HEK293T (cell line): ENCODE data around the gene ATP1B2.

ENCODE experiments used
- CTCF ChIA-PET: fragments of 350-600 bp; formaldehyde crosslinking; extraction: SDS; loops from one replicate; lab custom pipeline; 2021; ENCODE audit warnings: antibody characterized with exemption, inconsistent platforms; lab: Yijun Ruan, JAX
- POLR2A ChIA-PET: fragments of 350-600 bp; formaldehyde crosslinking; extraction: SDS; loops from one replicate; lab custom pipeline; 2020; ENCODE audit warnings: antibody characterized with exemption, inconsistent platforms; lab: Yijun Ruan, JAX
- DNase-seq: peaks from one replicate; pipeline ENCODE4 v3.0.0; 2012; ENCODE audit warnings: mixed read lengths; ENCODE audit errors: extremely low spot score
- ARNT ChIP-seq: fragments of 450-650 bp; IDR thresholded peaks from 2 replicates; pipeline ENCODE4 v1.6.1; 2017; ENCODE audit warnings: mild to moderate bottlenecking
- BHLHE40 ChIP-seq: fragments of 450-650 bp; IDR thresholded peaks from 2 replicates; pipeline ENCODE4 v1.6.1; 2016; ENCODE audit warnings: mild to moderate bottlenecking, moderate library complexity, borderline replicate concordance
- CTBP1 ChIP-seq: fragments of 450-650 bp; IDR thresholded peaks from 2 replicates; pipeline ENCODE4 v1.6.1; 2016; ENCODE audit warnings: borderline replicate concordance
- ELF4 ChIP-seq: fragments of 450-650 bp; IDR thresholded peaks from 2 replicates; pipeline ENCODE4 v1.6.1; 2017; ENCODE audit warnings: antibody characterized with exemption
- FOXA1 ChIP-seq: fragments of 450-650 bp; IDR thresholded peaks from 2 replicates; pipeline ENCODE4 v1.6.1; 2016; ENCODE audit warnings: mild to moderate bottlenecking
- FOXK2 ChIP-seq: fragments of 450-650 bp; IDR thresholded peaks from 2 replicates; pipeline ENCODE4 v1.6.1; 2016; ENCODE audit warnings: mild to moderate bottlenecking
- FOXM1 ChIP-seq: fragments of 450-650 bp; IDR thresholded peaks from 2 replicates; pipeline ENCODE4 v1.6.1; 2017; ENCODE audit warnings: mild to moderate bottlenecking, borderline replicate concordance
- HDGF ChIP-seq: fragments of 450-650 bp; IDR thresholded peaks from 2 replicates; pipeline ENCODE4 v1.6.1; 2017; ENCODE audit warnings: antibody characterized with exemption, borderline replicate concordance
- L3MBTL2 ChIP-seq: fragments of 450-650 bp; conservative IDR thresholded peaks from 2 replicates; pipeline ENCODE4 v1.6.1; 2016; ENCODE audit warnings: mild to moderate bottlenecking
- LEF1 ChIP-seq: fragments of 450-650 bp; IDR thresholded peaks from 2 replicates; pipeline ENCODE4 v1.6.1; 2017; ENCODE audit warnings: mild to moderate bottlenecking, borderline replicate concordance
- NFRKB ChIP-seq: fragments of 450-650 bp; IDR thresholded peaks from 2 replicates; pipeline ENCODE4 v1.6.1; 2016; ENCODE audit warnings: mild to moderate bottlenecking, moderate library complexity
- PKNOX1 ChIP-seq: fragments of 450-650 bp; IDR thresholded peaks from 2 replicates; pipeline ENCODE4 v1.6.1; 2016
- SP1 ChIP-seq: fragments of 450-650 bp; IDR thresholded peaks from 2 replicates; pipeline ENCODE4 v1.6.1; 2017
- SUZ12 ChIP-seq: fragments of 450-650 bp; IDR thresholded peaks from 2 replicates; pipeline ENCODE4 v1.6.1; 2016; ENCODE audit warnings: mild to moderate bottlenecking
- TARDBP ChIP-seq: fragments of 450-650 bp; IDR thresholded peaks from 2 replicates; pipeline ENCODE4 v1.6.1; 2016
- ZNF384 ChIP-seq: fragments of 450-650 bp; IDR thresholded peaks from 2 replicates; pipeline ENCODE4 v1.6.1; 2016

Gene ATP1B2

GRCh38 chr17:7650509-7651096 lies at the start of gene ATP1B2:
Gene ATP1B2, plus strand, starts transcription at chr17:7650926. Its CDS starts 593 bp downstream, at chr17:7651519.
- CTCF ChIA-PET: interaction anchor here (0.5 to 1.8 kb wide), 6 partner anchors 16 to 486 kb away, joined by 3 to 10 read pairs (median 6); partner anchors contain the start of gene WRAP53
- TF ChIP-seq LEF1 (no peak), NFRKB (no peak), SUZ12 (no peak)
- DNase-seq: peak; percentile 87
- POLR2A ChIA-PET: interaction anchor here (0.9 to 10.6 kb wide), 13 partner anchors 8 to 67 kb away, joined by 3 to 143 read pairs (median 5); partner anchors contain the start of genes MPDU1, SAT2, TP53 and WRAP53

- TF ChIP-seq FOXM1 (no peak), ELF4 (no peak), ARNT (no peak), TARDBP (no peak), SUZ12 (no peak), SP1 (no peak), ZNF384 (no peak), FOXA1 (no peak), FOXK2 (no peak), BHLHE40 (no peak), HDGF (no peak), NFRKB (no peak), CTBP1 (no peak), L3MBTL2 (no peak), LEF1 (no peak), PKNOX1 (no peak)
- ChIA-PET POLR2A (no interaction called here), CTCF (no interaction called here)
- no peak for DNase-seq
Measured at GRCh38 chr17:7606280-7606679, 44.4 kb upstream of the ATP1B2 start.

- CTCF ChIA-PET: no interaction called here
- no peak for DNase-seq
- POLR2A ChIA-PET: no interaction called here
Measured at GRCh38 chr17:7610641-7611040, 40.1 kb upstream of the ATP1B2 start.

GRCh38 chr17:7611635-7612293 lies 39.0 kb upstream of the ATP1B2 start:
- no peak for TF ChIP-seq CTBP1
- TF ChIP-seq LEF1: no peak
- TF ChIP-seq PKNOX1: no peak
- no peak for TF ChIP-seq NFRKB
- TF ChIP-seq L3MBTL2: no peak
- POLR2A ChIA-PET: interaction anchor here (3.9 to 4.4 kb wide), 2 partner anchors 27 to 76 kb away, joined by 32 to 40 read pairs; partner anchors contain the start of genes MPDU1, TP53 and WRAP53
- DNase-seq: no peak
- CTCF ChIA-PET: no interaction called here

More at GRCh38 chr17:7610641-7611040, 40.1 kb upstream of the ATP1B2 start:
- TF ChIP-seq TARDBP (no peak), SP1 (no peak), FOXM1 (no peak), FOXK2 (no peak), SUZ12 (no peak), ELF4 (no peak), ARNT (no peak), PKNOX1 (no peak), CTBP1 (no peak)

- no peak for TF ChIP-seq FOXK2
- TF ChIP-seq CTBP1: no peak
- TF ChIP-seq HDGF: no peak
- no peak for TF ChIP-seq ELF4
- TF ChIP-seq BHLHE40: no peak
- TF ChIP-seq FOXA1: no peak
- no peak for TF ChIP-seq L3MBTL2
- no peak for TF ChIP-seq PKNOX1
- no peak for TF ChIP-seq NFRKB
- TF ChIP-seq LEF1: no peak
- TF ChIP-seq FOXM1: no peak
- TF ChIP-seq ARNT: no peak
- no peak for TF ChIP-seq TARDBP
- TF ChIP-seq SUZ12: no peak
- TF ChIP-seq ZNF384: no peak
- TF ChIP-seq SP1: no peak
- ChIA-PET POLR2A (interaction anchor here (0.5 to 4.4 kb wide), 3 partner anchors 28 to 75 kb away, joined by 3 to 40 read pairs (median 32); partner anchors contain the start of genes MPDU1, TP53 and WRAP53), CTCF (no interaction called here)
- no peak for DNase-seq
Measured at GRCh38 chr17:7612294-7612640, 38.5 kb upstream of the ATP1B2 start.
